Forelimb muscle (tissue), 1 donor: ENCODE results near the gene CD300LD. TPM values are rescaled to one million over a fixed set of nuclear protein-coding genes. Genes with fewer than 3 reads are reported as not detected.
"Not testable (repeated sequence)": the region's sequence is repeated elsewhere in the genome, so short reads cannot be mapped to it uniquely, and the experiment has no call there.

Experiments used
- DNase-seq: peaks from one replicate; pipeline ENCODE4 v3.0.0-alpha.2; 2013; ENCODE audit warnings: low read depth
- polyA plus RNA-seq: library from polyadenylated mRNA; unstranded; fragments of 120-200 nt; gene quantifications from one replicate; pipeline ENCODE4 v1.2.1, GENCODE V29; 2013; ENCODE audit not compliant: insufficient read length

Gene CD300LD
- polyA plus RNA-seq, result not detected

GRCh38 chr17:74592087-74592990 is at the start of gene CD300LD:
Gene CD300LD, minus strand, starts transcription at chr17:74592283. Its CDS starts 81 bp downstream, at chr17:74592202.
- no peak for DNase-seq

- DNase-seq, result no peak
Measured at GRCh38 chr17:74641224-74641957, 49.3 kb upstream of the CD300LD start.

- no peak for DNase-seq
Measured at GRCh38 chr17:74639704-74640151, 47.6 kb upstream of the CD300LD start.

- no peak for DNase-seq
Measured at GRCh38 chr17:74637926-74638325, 45.8 kb upstream of the CD300LD start.

- DNase-seq, result no peak
Measured at GRCh38 chr17:74637265-74637664, 45.2 kb upstream of the CD300LD start.

- DNase-seq, result not testable (repeated sequence)
Measured at GRCh38 chr17:74636541-74637085, 44.5 kb upstream of the CD300LD start.

- no peak for DNase-seq
Measured at GRCh38 chr17:74635418-74635817, 43.3 kb upstream of the CD300LD start.

- DNase-seq, result no peak
Measured at GRCh38 chr17:74633326-74633725, 41.2 kb upstream of the CD300LD start.

- DNase-seq, result no peak
Measured at GRCh38 chr17:74632617-74633016, 40.5 kb upstream of the CD300LD start.

GRCh38 chr17:74631468-74632450 is 39.7 kb upstream of the CD300LD start:
- no peak for DNase-seq

GRCh38 chr17:74630251-74630650 is 38.2 kb upstream of the CD300LD start:
- not testable (repeated sequence) for DNase-seq

GRCh38 chr17:74625661-74626060 is 33.6 kb upstream of the CD300LD start:
- DNase-seq, result no peak

- DNase-seq, result no peak
Measured at GRCh38 chr17:74624131-74624530, 32.0 kb upstream of the CD300LD start.

- DNase-seq, result no peak
Measured at GRCh38 chr17:74623693-74624093, 31.6 kb upstream of the CD300LD start, which contains the start of gene CD300E. Gene CD300E, minus strand, starts transcription at chr17:74623738. Its CDS starts 117 bp downstream, at chr17:74623621.

GRCh38 chr17:74619077-74619673 is 27.1 kb upstream of the CD300LD start:
- no peak for DNase-seq

GRCh38 chr17:74618451-74618850 is 26.4 kb upstream of the CD300LD start:
- DNase-seq, result no peak

GRCh38 chr17:74616696-74617095 is 24.6 kb upstream of the CD300LD start:
- no peak for DNase-seq

GRCh38 chr17:74612046-74612445 is 20.0 kb upstream of the CD300LD start:
- DNase-seq, result no peak

GRCh38 chr17:74610108-74610507 is 18.0 kb upstream of the CD300LD start:
- DNase-seq, result no peak

GRCh38 chr17:74608511-74608910 is 16.4 kb upstream of the CD300LD start:
- no peak for DNase-seq

- no peak for DNase-seq
Measured at GRCh38 chr17:74607221-74607620, 15.1 kb upstream of the CD300LD start.
